SK-N-SH (cell line): ENCODE data around the gene LHPP. TPM values are rescaled to one million over a fixed set of nuclear protein-coding genes. Genes with fewer than 3 reads are reported as not detected.

Source experiments
- CTCF ChIA-PET: fragments of 300-600, 350-600 bp; formaldehyde crosslinking; extraction: SDS; loops from one replicate; lab custom pipeline; 2021; lab: Yijun Ruan, JAX
- POLR2A ChIA-PET: fragments of 350-600 bp; sonication (Branson Sonifier 250); formaldehyde crosslinking; extraction: SDS; loops from one replicate; lab custom pipeline; 2020; ENCODE audit warnings: antibody characterized with exemption, inconsistent platforms; lab: Yijun Ruan, JAX
- DNase-seq: peaks from one replicate; pipeline ENCODE4 v3.0.0; 2012
- H2AFZ ChIP-seq: fragments of 200-600 bp; sonication (generic); 2 replicates; pipeline ENCODE4 v1.8.1; 2016; ENCODE audit warnings: antibody characterized with exemption, mild to moderate bottlenecking, low read depth
- H3F3A ChIP-seq: fragments of 200-600 bp; sonication (generic); replicated peaks from 2 replicates; pipeline ENCODE3; 2016; ENCODE audit warnings: antibody characterized with exemption, mild to moderate bottlenecking; ENCODE audit not compliant: insufficient read depth
- H3K27ac ChIP-seq, 2 experiments: fragments of 200-500 bp in 1 of 2; fragments of 200-600 bp in 1 of 2; sonication (Bioruptor generic) in 1 of 2; sonication (generic), shearing (Covaris generic) in 1 of 2; 2 replicates each; pipeline versions ENCODE4 v1.5.1 to v1.6.1; 2014 to 2016; ENCODE audit warnings: low read depth in 2 of 2, inconsistent platforms in 1 of 2, low read length in 1 of 2, mild to moderate bottlenecking in 1 of 2, mixed read lengths in 1 of 2
- H3K27me3 ChIP-seq: fragments of 200-600 bp; sonication (generic), shearing (Covaris generic); 2 replicates; pipeline ENCODE4 v1.6.1; 2016; ENCODE audit warnings: mixed run types; ENCODE audit not compliant: insufficient read depth
- H3K36me3 ChIP-seq, 2 experiments: fragments of 200-500 bp in 1 of 2; fragments of 200-600 bp in 1 of 2; sonication (Bioruptor generic) in 1 of 2; sonication (generic) in 1 of 2; replicated peaks in 1 of 2; 2 replicates each; pipeline versions ENCODE3 to v1.5.1; 2014 to 2016; ENCODE audit warnings: low read length in 1 of 2, mild to moderate bottlenecking in 1 of 2; ENCODE audit not compliant: insufficient read depth in 2 of 2, control insufficient read depth in 1 of 2
- H3K4me1 ChIP-seq, 2 experiments: fragments of 200-500 bp in 1 of 2; fragments of 200-600 bp in 1 of 2; sonication (Bioruptor generic) in 1 of 2; sonication (generic), shearing (Covaris generic) in 1 of 2; 2 replicates each; pipeline versions ENCODE4 v1.5.1 to v1.6.1; 2014 to 2016; ENCODE audit warnings: low read depth in 1 of 2, low read length in 1 of 2, mixed run types in 1 of 2; ENCODE audit not compliant: insufficient read depth in 2 of 2, control insufficient read depth in 1 of 2
- H3K4me2 ChIP-seq: fragments of 200-600 bp; sonication (generic), shearing (Covaris generic); 2 replicates; pipeline ENCODE4 v1.6.1; 2017; ENCODE audit warnings: mixed run types
- H3K4me3 ChIP-seq, 2 experiments: fragments of 200-500 bp in 1 of 2; fragments of 200-600 bp in 1 of 2; sonication (Bioruptor generic) in 1 of 2; sonication (generic), shearing (Covaris generic) in 1 of 2; 2 replicates each; pipeline versions ENCODE4 v1.5.1 to v1.8.1; 2014 to 2016; ENCODE audit warnings: low read depth in 2 of 2, inconsistent platforms in 1 of 2, low read length in 1 of 2, mild to moderate bottlenecking in 1 of 2, mixed read lengths in 1 of 2, moderate library complexity in 1 of 2
- H3K79me2 ChIP-seq: fragments of 200-600 bp; sonication (generic); 2 replicates; pipeline ENCODE4 v1.8.1; 2017; ENCODE audit warnings: mild to moderate bottlenecking; ENCODE audit not compliant: insufficient read depth
- H3K9ac ChIP-seq: fragments of 200-600 bp; sonication (generic); 2 replicates; pipeline ENCODE4 v1.6.1; 2017; ENCODE audit warnings: mixed run types
- H3K9me2 ChIP-seq: fragments of 200-600 bp; sonication (generic); 2 replicates; pipeline ENCODE4 v1.6.1; 2017; ENCODE audit warnings: mixed run types
- H3K9me3 ChIP-seq: fragments of 200-600 bp; sonication (generic); 2 replicates; pipeline ENCODE4 v1.6.1; 2017; ENCODE audit warnings: mixed run types, mild to moderate bottlenecking, moderate library complexity
- H4K20me1 ChIP-seq: fragments of 200-600 bp; sonication (generic); 2 replicates; pipeline ENCODE4 v1.6.1; 2017; ENCODE audit warnings: mild to moderate bottlenecking, mixed run types; ENCODE audit not compliant: insufficient read depth
- CHD2 ChIP-seq: fragments of 150-350 bp; IDR thresholded peaks from 2 replicates; pipeline ENCODE4 v1.6.1; 2018; ENCODE audit warnings: low read length; ENCODE audit not compliant: partially characterized antibody
- EZH2phosphoT487 ChIP-seq: fragments of 200-600 bp; sonication (generic); IDR thresholded peaks from 2 replicates; pipeline ENCODE4 v1.6.1; 2017; ENCODE audit warnings: low read depth, mixed run types, mild to moderate bottlenecking, antibody characterized with exemption, moderate library complexity, borderline replicate concordance
- FOXJ3 ChIP-seq: sonication (generic); formaldehyde crosslinking; IDR thresholded peaks from 2 replicates; pipeline ENCODE4 v1.5.1; 2020; ENCODE audit warnings: mild to moderate bottlenecking, missing genetic modification reagents
- FOXM1 ChIP-seq: IDR thresholded peaks from 2 replicates; pipeline ENCODE4 v1.4.0; 2012; ENCODE audit warnings: low read depth, mild to moderate bottlenecking
- IRF3 ChIP-seq: fragments of 150-350 bp; IDR thresholded peaks from 2 replicates; pipeline ENCODE4 v1.6.1; 2016; ENCODE audit warnings: mild to moderate bottlenecking, low read depth, low read length
- JUND ChIP-seq: IDR thresholded peaks from 2 replicates; pipeline ENCODE4 v1.4.0; 2012
- MEF2A ChIP-seq: IDR thresholded peaks from 2 replicates; pipeline ENCODE4 v1.4.0; 2012; ENCODE audit warnings: low read depth, borderline replicate concordance
- MXI1 ChIP-seq: IDR thresholded peaks from 2 replicates; pipeline ENCODE4 v1.6.1; 2012; ENCODE audit warnings: mild to moderate bottlenecking, low read depth, low read length, improper control_type of control experiment
- NRF1 ChIP-seq: IDR thresholded peaks from 2 replicates; pipeline ENCODE4 v1.6.1; 2012; ENCODE audit warnings: low read depth, mild to moderate bottlenecking, low read length
- RFX5 ChIP-seq: IDR thresholded peaks from 2 replicates; pipeline ENCODE4 v1.6.1; 2012; ENCODE audit warnings: mild to moderate bottlenecking, improper control_type of control experiment, low read length
- RXRA ChIP-seq: IDR thresholded peaks from 2 replicates; pipeline ENCODE4 v1.4.0; 2012; ENCODE audit warnings: low read depth, mild to moderate bottlenecking, borderline replicate concordance
- SIN3A ChIP-seq: IDR thresholded peaks from 2 replicates; pipeline ENCODE4 v1.6.1; 2012; ENCODE audit warnings: low read depth, mild to moderate bottlenecking, low read length, moderate library complexity, borderline replicate concordance
- SMC3 ChIP-seq: IDR thresholded peaks from 2 replicates; pipeline ENCODE4 v1.6.1; 2012; ENCODE audit warnings: low read depth, low read length, improper control_type of control experiment
- TAF1 ChIP-seq: IDR thresholded peaks from 2 replicates; pipeline ENCODE4 v1.6.1; 2012; ENCODE audit warnings: low read depth, mild to moderate bottlenecking, low read length, moderate library complexity, borderline replicate concordance
- TEAD4 ChIP-seq: IDR thresholded peaks from 2 replicates; pipeline ENCODE4 v1.4.0; 2012; ENCODE audit warnings: mild to moderate bottlenecking, borderline replicate concordance; ENCODE audit not compliant: insufficient read depth
- USF1 ChIP-seq: IDR thresholded peaks from 2 replicates; pipeline ENCODE4 v1.4.0; 2012; ENCODE audit warnings: low read depth, borderline replicate concordance
- USF2 ChIP-seq: fragments of 150-350 bp; IDR thresholded peaks from 2 replicates; pipeline ENCODE4 v1.6.1; 2017; ENCODE audit warnings: antibody characterized with exemption, low read length, low read depth, borderline replicate concordance
- YY1 ChIP-seq: IDR thresholded peaks from 2 replicates; pipeline ENCODE4 v1.4.0; 2012; ENCODE audit warnings: low read depth, mild to moderate bottlenecking
- WGBS: methylation state at CpG from one replicate; pipeline ENCODE4 v1.1.6; 2017; ENCODE audit warnings: low lambda C conversion rate; 5-methylcytosine and 5-hydroxymethylcytosine counted together
- polyA plus RNA-seq, 3 experiments: library from polyadenylated mRNA; depleted of rRNA; stranded (reverse); fragments of >200 nt; gene quantifications; 2 replicates each; pipeline ENCODE4 v1.2.3, GENCODE V29; 2012
- TF ChIP-seq, protein P1 (sequence below): IDR thresholded peaks from 2 replicates; pipeline ENCODE4; 2012
- TF ChIP-seq, protein P2 (sequence below): IDR thresholded peaks from 2 replicates; pipeline ENCODE4 v1.4.0; 2012; ENCODE audit warnings: low read depth

LHPP gene
- polyA plus RNA-seq, 1 of the 3 experiments (the other 2 are of a cell fraction), result 29.8 TPM

DNA sequence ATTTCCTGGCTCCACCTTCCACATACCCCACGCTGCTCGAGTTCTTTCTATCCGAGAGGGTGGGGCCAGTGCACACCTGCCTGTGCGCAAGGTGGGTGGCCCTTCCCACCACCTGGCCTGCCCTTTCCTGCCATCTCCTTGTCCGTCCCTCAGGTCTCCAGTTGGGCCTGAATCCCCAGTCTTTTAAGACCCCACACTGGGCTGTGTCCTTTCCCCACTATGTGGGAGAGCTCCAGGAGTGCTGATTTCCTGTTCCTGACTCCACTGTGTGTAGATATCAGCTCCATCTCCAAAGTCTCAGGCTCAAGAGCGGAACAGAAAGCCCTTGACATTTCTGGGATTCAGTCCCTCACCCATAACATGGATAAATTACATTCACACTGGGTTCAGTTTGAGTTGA lies 20.1 kb downstream of the LHPP start:
- H3K9ac ChIP-seq, result no peak overlapping the region
- H3K4me1 ChIP-seq, result peaks cover 0 to 7% of the 10 kb centered on the region in 2 experiments; a peak in 1 of 4 replicates
- H3K27me3 ChIP-seq, result no peaks in the 10 kb centered on the region
- H3K4me2 ChIP-seq, result no peak overlapping the region
- CTCF ChIA-PET, result interaction anchor here (0.9 kb wide), 1 partner anchor 18 kb away, joined by 3 read pairs; no protein-coding TSS in a partner anchor
- no peak for TF ChIP-seq FOXJ3
- no peak for TF ChIP-seq NRF1
- TF ChIP-seq SIN3A, result no peak
- no peak for TF ChIP-seq MXI1
- TF ChIP-seq SMC3, result no peak
- TF ChIP-seq IRF3, result no peak
- TF ChIP-seq USF1, result no peak
- no peak overlapping the region for H3K27ac ChIP-seq
- no peaks in the 10 kb centered on the region for H4K20me1 ChIP-seq
- no peaks in the 10 kb centered on the region for H3K36me3 ChIP-seq
- no peak for DNase-seq
- H3K4me3 ChIP-seq, result no peak overlapping the region
- no peaks in the 10 kb centered on the region for H3K9me2 ChIP-seq
- WGBS, result 84% methylated on average over 4 of the region's 6 CpGs
- no peaks in the 10 kb centered on the region for H3K79me2 ChIP-seq
- POLR2A ChIA-PET, result no interaction called here
- H3F3A ChIP-seq, result no peaks in the 10 kb centered on the region
- no peak overlapping the region for H2AFZ ChIP-seq
- no peaks in the 10 kb centered on the region for H3K9me3 ChIP-seq

DNA sequence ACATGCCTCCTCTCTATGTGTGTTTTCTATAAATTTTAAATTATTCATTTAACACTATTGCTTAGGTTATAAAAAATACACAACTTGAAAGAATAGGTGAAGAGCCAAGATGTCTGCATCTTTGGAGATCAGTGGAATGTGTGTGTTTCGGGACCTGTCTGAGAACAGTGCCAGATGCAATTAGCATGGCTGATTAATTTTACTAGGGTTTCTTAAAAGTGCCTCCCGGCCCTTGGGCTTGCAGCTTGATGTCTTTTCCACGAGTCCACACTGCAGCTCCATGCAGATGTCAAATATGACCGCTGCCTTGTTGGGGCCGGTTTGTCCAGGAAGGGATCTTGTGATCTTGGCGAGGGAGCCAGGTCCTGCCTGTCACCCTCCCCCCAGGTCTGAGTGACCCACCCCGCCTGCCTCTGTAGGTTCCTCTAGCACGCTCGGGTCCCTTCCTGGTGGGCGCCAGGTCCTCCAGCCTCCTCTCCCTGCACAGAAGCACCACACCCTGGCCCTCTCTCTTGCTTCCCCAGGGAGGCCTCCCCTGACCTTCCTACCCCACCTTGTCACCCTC lies 20.7 kb downstream of the LHPP start:
- no peak overlapping the region for H3K4me3 ChIP-seq
- no peaks in the 10 kb centered on the region for H4K20me1 ChIP-seq
- peaks cover 0 to 7% of the 10 kb centered on the region in 2 experiments; a peak in 1 of 4 replicates for H3K4me1 ChIP-seq
- CTCF ChIA-PET, result interaction anchor here (0.9 kb wide), 1 partner anchor 19 kb away, joined by 3 read pairs; no protein-coding TSS in a partner anchor
- no peak overlapping the region for H2AFZ ChIP-seq
- no peaks in the 10 kb centered on the region for H3K9me2 ChIP-seq
- no peaks in the 10 kb centered on the region for H3K79me2 ChIP-seq
- no peak overlapping the region for H3K4me2 ChIP-seq
- no peaks in the 10 kb centered on the region for H3K27me3 ChIP-seq
- H3K27ac ChIP-seq, result no peak overlapping the region
- no peaks in the 10 kb centered on the region for H3K36me3 ChIP-seq
- 90% methylated on average over 10 of the region's 10 CpGs for WGBS
- H3K9ac ChIP-seq, result no peak overlapping the region
- H3K9me3 ChIP-seq, result no peaks in the 10 kb centered on the region
- H3F3A ChIP-seq, result no peaks in the 10 kb centered on the region
- POLR2A ChIA-PET, result no interaction called here
- DNase-seq, result no peak
- TF ChIP-seq RXRA, result no peak
- TF ChIP-seq YY1, result no peak
- TF ChIP-seq EZH2phosphoT487, result no peak
- TF ChIP-seq USF2, result no peak
- no peak for TF ChIP-seq MEF2A
- TF ChIP-seq, protein P1, sequence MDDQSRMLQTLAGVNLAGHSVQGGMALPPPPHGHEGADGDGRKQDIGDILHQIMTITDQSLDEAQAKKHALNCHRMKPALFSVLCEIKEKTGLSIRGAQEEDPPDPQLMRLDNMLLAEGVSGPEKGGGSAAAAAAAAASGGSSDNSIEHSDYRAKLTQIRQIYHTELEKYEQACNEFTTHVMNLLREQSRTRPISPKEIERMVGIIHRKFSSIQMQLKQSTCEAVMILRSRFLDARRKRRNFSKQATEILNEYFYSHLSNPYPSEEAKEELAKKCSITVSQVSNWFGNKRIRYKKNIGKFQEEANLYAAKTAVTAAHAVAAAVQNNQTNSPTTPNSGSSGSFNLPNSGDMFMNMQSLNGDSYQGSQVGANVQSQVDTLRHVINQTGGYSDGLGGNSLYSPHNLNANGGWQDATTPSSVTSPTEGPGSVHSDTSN, result no peak
- TF ChIP-seq RFX5, result no peak
- TF ChIP-seq, protein P2, sequence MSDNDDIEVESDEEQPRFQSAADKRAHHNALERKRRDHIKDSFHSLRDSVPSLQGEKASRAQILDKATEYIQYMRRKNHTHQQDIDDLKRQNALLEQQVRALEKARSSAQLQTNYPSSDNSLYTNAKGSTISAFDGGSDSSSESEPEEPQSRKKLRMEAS, result no peak
- TF ChIP-seq TEAD4, result no peak
- TF ChIP-seq FOXM1, result no peak
- no peak for TF ChIP-seq TAF1
- TF ChIP-seq JUND, result no peak
- TF ChIP-seq CHD2, result no peak
